GM12873 (cell line): ENCODE data around the gene UROC1.

Experiments
- CTCF ChIP-seq: IDR thresholded peaks from 2 replicates; pipeline ENCODE4 v1.5.1; 2012; ENCODE audit warnings: low read depth, mild to moderate bottlenecking, moderate library complexity, low read length, control low read depth; ENCODE audit not compliant: insufficient read depth; ENCODE audit errors: missing control alignments

Gene UROC1

DNA sequence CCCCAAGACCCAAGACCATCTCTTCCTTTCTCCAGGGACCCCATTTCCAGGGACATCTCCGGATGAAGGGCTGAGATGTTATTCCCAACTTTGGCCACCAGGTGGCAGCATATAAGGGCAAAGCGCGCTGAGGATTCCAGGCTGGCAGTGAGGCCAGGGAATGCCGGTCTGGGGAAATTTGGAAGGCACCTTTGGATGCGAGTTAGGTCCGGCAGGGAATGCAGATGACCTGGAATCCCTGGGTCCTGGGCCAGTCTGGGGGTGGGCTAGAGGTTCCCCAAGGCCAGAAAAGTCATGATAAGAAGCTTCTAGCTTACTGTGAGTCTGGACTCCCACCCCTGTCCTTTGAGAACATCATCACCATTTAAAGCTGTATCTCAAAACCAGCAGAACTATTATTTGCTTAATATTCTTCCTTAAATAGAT, 4.8 kb upstream of the UROC1 start:
- TF ChIP-seq CTCF: peak; percentile 87

DNA sequence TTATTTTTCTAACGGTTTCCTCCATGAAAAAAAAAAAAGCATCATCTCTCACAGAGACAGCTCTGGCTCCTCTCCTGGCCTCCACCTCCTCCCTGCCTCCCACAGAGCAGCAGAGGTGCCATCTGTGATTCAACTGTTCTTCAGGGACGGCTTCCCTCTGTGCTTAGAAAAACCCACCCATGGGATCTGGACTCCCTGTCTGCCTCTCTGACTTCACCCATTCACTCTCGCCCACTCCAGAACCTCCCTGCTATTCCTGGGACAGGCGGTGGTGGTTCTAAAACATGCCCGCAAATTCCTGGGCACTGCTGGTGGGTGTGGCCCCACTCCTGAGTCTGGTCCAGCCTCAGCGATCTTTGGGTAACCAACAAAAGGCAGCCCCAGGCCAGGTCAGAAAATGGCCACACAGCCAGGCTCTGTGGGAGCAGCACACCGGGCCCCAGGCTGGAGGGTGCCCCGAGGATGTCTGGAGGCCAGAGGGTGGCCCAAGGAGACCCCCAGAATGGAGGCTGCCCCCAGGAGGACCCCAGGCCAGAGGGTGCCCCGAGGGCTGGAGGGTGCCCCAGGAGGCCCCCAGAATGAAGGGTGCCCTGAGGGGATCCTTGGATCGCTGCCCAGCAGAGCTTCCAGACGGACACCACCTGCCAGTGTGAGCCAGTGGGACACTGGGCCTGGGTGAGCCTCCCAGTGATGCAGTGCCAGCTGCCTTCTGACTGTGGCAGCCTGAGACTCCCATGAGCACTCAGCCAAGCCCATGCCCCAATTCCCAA, 3.7 kb upstream of the UROC1 start:
- TF ChIP-seq CTCF: no peak

DNA sequence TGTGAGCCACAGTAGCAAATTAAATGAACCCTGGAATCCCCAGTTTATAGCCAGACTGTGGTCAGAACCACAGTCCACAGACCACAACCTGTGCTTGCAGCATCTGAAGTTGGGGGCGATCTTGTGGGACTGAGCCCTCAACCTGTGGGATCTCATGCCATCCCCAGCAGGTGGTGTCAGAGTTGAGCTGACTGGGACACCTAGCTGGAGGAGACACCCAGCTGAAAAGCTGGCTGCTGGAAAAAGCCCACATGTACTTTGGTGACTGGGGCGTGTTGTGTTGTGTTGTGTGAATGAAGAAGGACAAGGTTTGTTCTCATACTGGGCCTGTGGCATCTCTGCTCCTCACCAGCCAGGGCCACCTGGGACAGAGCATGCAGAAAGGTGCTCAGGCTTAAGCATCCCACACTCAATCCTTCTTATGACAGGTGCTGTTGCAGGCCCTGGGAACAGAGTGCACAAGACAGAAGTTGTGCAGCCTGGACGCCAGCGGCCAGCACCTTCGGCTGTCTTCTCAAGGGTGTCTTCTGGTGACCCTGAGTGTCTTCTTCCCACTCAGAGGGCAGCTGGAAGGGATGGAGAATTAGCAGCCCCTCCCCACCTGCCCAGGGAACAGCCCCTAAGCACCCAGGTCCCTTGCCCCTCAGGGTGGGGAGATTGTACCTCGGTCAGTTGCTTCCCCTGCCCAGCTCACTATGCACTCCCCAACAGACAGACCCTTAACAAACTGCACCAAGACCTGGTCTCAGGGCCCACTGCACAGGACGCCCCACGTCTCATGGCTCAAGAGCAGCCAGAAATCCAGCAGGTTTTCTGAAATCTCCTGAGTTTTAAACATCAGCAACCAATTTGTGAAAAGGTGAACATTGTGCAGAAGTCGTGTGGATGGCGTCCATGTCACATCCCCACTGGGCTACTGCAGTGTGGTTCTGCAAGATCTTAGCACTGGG, 2.2 kb upstream of the UROC1 start:
- no peak for TF ChIP-seq CTCF

GRCh38 chr3:126518779-126519177, 1.2 kb upstream of the UROC1 start:
- no peak for TF ChIP-seq CTCF

GRCh38 chr3:126517986-126518778, 609 bp upstream of the UROC1 start:
- no peak for TF ChIP-seq CTCF

DNA sequence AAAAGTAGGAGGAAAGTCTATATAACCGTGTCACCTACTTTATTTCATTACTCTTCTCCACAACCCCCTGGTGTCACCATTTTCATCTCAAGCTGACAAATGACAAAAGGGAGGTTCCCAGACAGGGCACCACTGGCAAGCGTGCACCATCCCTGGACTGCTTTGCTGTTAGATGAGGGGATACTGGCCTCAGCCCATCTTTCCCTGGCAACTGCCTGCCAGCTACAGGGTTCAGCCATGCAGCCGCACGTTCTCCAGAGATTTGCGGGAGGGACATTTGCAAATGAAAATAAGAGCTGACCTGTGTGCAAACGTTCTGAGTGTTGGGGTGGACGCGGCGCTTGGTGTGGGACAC, 660 bp downstream of the UROC1 start:
- TF ChIP-seq CTCF: no peak
